Measurements from ENCODE around the gene YBEY.

DNA sequence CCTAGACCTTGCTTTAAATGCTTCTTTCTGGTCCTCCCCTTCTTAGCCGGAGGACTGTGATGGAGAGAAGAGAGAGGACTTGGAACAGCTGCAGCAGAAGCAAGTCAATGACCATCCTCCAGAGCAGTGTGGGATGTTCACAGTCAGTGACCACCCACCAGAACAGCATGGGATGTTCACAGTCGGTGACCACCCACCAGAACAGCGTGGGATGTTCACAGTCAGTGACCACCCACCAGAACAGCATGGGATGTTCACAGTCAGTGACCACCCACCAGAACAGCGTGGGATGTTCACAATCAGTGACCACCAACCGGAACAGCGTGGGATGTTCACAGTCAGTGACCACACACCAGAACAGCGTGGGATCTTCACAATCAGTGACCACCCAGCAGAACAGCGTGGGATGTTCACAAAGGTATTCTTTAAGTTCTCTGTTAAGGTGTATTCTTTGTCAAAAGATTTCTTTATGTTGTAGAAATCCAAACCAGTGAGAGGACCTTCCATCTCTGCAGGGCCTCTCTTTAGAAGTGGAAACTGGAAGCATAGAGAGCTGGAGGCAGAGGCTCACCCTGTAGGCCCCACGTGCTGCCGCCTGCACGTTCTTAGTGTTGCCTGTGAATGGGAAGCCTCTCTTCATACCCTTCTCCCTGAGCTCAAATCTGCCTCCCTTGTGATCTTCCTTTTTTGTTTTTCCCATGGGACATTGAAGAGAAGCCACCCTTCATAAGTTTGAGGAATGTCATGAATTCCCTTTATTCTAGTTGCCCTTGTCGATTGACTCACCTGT, 48.4 kb downstream of the YBEY start:
- TF ChIP-seq POLR2A (IDR thresholded peaks at IDR 0.05; ENCODE audit: low read length) (no peak), GATA1 (IDR thresholded peaks at IDR 0.05; ENCODE audit: low read depth, low read length) (no peak)
